GM19463 (cell line): ENCODE results near the gene MAMLD1.

Experiments
- ATAC-seq: cut with Tn5 transposase; IDR thresholded peaks from one replicate; pipeline ENCODE4 v1.9.1; 2021; ENCODE audit warnings: mild to moderate bottlenecking, moderate library complexity; ENCODE audit not compliant: unreplicated experiment

Gene MAMLD1

GRCh38 chrX:150377005-150377404 lies 13.9 kb downstream of the MAMLD1 start:
- ATAC-seq = no peak

DNA sequence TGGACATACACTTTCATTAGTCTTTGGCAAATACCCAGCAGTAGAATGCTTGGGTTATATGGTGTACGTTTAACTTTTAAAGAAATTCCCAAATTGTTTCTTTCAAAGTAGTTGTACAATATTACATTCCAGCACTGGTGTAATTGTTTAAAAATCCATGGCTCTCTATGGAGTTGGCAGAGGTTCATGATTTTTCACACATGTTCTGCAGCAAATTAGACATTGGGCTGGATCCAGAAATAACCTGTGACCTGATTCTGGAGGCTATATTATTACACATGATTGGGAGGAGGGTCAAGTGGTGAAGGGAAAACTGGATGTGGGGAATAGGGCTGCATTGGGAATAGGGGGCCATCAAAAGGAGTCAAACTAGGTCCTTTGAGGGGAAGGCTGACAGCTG lies 41.9 kb downstream of the MAMLD1 start:
- ATAC-seq = no peak

- no peak for ATAC-seq
Measured at GRCh38 chrX:150405576-150405975, 42.5 kb downstream of the MAMLD1 start.

- ATAC-seq = no peak
Measured at GRCh38 chrX:150406596-150406995, 43.5 kb downstream of the MAMLD1 start.

DNA sequence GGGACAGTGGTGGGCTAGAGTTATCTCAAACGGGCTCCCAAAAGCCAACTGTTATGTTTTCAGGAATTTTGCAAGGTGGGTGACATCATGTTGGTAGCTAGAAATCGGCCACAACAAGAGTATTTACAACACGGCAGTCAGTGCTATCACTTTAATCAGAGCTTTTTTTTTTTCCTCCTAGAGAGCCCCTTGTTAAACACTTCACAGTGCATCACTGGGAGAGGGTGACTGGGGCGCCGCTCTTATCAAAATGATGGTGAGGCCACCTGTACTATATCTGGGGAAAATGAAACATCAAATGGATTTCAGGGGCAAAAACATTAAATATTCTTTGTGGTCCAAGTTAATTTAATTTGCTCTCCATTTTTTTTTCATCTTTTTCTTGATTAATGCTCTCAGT lies 44.9 kb downstream of the MAMLD1 start:
- no peak for ATAC-seq

DNA sequence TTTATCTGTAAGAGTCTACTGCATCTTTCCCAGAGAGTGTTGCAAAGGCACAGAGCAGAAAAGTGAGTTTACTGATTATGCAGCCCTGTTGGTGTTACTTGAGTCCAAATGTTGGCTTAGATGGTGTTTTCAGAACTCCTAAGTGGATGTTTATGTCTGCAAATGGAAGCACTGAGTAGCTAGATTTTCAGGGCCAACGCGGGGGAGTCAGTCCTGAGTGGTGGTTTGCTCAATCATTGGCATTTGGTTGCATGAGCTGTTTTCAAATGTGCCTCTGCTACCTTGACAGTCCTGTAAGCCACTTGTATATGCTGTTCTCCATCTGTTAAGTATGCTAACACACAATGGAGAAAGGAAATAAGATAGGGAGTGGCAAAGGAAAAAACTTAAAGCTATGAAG lies 45.4 kb downstream of the MAMLD1 start:
- no peak for ATAC-seq

- no peak for ATAC-seq
Measured at GRCh38 chrX:150409486-150409885, 46.4 kb downstream of the MAMLD1 start.

DNA sequence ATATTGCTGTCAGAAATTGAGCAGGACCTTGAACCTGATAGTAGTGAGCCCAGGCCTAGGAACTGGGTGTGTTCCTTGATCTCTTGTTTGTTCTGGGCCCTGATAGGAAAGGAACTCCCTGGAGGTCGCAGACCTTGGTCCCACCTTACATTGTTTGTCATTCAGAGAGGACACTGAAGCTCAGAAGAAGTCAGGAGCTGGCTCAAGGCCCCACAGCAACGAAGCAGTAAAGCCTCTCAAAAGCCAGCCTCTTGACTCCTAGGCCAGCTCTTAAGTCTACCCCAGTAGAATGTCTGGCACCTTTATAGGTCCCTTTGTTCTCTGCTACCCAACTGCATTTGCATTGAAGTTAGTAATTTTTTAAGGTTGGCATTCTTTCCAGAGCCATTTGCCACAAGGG lies 46.8 kb downstream of the MAMLD1 start:
- ATAC-seq = no peak

- ATAC-seq = no peak
Measured at GRCh38 chrX:150410513-150410912, 47.4 kb downstream of the MAMLD1 start.

DNA sequence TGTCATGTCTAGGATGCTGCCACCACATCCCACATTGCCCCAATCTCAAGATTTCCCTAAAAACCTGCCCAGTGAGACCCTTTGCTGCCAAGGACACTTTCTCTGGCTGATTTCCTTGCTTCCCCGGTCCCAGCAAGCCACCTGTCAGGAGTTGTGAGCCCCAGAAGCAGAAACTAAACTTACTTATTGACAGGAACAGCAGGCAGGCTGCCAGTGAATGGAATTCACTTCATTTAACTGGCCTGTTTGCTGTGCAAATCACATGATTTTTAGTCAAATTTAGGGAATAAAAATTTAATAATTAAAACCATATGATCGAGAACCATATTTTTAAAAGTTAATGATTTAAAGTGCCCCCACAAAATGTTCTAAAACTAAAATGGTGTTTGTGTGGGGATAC lies 48.5 kb downstream of the MAMLD1 start:
- ATAC-seq = no peak

- no peak for ATAC-seq
Measured at GRCh38 chrX:150414228-150414627, 51.1 kb downstream of the MAMLD1 start.

DNA sequence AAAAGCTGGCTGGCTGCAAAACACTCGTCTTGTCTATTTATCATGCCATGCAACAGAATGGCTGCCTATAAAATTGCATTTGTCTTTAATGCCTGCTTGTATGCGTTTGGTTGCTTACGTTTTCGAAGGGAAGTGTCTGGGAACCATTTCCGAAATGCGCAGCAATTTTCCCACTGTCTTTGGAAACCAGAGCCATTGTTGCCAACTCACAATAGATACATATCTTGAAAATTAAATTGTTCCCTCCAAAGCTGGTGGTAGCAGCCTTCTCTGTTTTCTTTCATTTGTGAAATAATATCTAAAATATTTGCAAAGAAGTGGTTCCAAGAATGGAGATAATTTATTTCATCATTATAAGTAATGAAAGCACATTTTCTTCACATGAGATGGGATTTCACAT lies 53.4 kb downstream of the MAMLD1 start:
- ATAC-seq = no peak

GRCh38 chrX:150421816-150422215 lies 58.7 kb downstream of the MAMLD1 start:
- no peak for ATAC-seq

DNA sequence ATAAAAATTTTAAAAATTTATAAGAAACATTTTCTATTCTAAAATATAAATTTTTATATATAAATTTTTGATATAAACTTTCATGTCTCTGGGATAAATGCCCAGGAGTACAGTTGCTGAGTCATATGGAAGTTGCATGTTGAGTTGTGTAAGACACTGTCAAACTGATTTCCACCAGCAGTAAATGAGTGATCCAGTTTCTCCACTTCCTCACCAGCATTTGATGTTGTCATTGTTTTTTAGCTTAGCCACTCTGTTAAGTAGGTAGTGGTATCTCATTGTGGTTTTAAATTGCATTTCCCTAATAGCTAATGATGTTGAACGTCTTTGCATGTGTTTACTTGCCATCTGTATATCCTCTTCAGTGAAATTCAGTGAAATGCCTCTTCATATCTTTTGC lies 66.5 kb downstream of the MAMLD1 start:
- ATAC-seq = no peak

- no peak for ATAC-seq
Measured at GRCh38 chrX:150436195-150436594, 73.1 kb downstream of the MAMLD1 start.

- no peak for ATAC-seq
Measured at GRCh38 chrX:150438165-150438564, 75.0 kb downstream of the MAMLD1 start.

- ATAC-seq = no peak
Measured at GRCh38 chrX:150446151-150446550, 83.0 kb downstream of the MAMLD1 start.

DNA sequence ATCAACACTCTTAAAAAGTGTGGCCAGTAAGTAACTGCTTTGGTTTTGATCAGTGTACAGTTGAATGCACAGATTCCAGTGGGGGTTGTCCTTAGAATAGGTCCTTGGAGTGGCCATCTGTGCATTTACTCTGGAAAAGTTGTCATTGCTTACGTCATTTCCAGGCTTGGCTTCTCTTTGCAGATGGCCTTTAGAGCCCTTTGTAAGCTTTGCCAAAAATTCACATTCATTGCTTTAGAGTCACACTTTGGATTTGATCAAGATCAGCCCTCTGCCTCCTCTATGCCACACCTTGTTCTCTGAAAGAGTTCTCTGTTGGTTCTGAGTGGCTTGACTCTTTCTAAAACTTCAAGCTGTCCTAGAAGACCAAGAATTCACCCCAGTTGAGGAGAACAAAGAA lies 83.9 kb downstream of the MAMLD1 start:
- no peak for ATAC-seq

- no peak for ATAC-seq
Measured at GRCh38 chrX:150449313-150449712, 86.2 kb downstream of the MAMLD1 start.

DNA sequence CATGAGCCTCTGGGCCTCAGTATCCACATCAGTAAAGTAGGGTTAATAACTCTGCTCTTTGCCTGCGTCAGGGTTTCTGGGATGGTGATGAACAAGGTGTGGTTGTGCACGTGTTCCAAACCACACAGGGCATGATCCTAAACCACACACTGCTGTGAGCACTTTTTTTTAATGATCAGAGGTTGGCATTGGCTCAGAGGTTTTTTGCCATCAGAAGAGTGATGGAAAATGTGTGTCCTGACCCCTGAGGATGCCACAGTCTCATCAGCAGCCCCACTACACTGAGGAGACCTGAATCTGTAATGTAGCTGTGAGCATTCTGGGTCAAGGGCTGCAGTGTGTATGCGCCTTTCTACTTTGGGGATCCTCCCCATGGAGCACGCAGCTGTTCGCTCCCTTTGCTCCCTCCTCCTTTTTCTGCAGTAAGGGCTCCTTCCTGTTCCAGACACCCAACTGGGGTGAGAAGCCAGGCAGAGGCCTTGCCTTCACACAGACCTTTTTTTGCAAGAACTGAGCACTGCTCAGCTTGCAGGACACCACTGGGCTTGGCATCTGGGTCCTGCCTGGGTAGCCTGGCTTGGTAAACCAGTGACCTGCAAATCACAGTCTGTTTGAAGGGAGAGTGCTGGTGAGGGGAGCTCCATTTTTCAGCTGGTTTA lies 87.5 kb downstream of the MAMLD1 start:
- ATAC-seq = no peak

DNA sequence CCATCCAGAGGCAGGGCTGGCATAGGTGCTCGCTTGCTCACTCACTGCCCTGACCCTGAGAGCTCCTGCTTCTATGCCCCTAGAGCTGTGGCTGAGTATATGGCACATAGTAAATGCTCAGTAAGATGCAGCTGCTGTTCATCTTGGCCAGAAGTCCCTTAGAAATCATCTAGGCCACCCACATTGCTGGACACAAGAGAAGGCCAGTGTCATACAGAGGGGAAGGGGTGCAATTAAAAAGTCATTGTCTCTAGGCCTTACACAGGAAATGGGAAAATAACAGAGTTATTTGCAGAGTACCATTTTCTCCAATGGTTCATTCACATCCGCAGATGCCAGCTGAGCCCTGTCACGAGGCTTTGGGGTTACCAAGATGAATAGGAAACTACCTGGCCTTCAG lies 88.8 kb downstream of the MAMLD1 start:
- ATAC-seq = no peak

- ATAC-seq = no peak
Measured at GRCh38 chrX:150454083-150454482, 91.0 kb downstream of the MAMLD1 start.

- ATAC-seq = no peak
Measured at GRCh38 chrX:150454508-150455214, 91.5 kb downstream of the MAMLD1 start.
